ENCODE measurements around the gene ADRB1. TPM values are rescaled to one million over a fixed set of nuclear protein-coding genes. Genes with fewer than 3 reads are reported as not detected.
A peak's percentile ranks its signal among the peaks of the same experiment; 100 is the strongest.

Gene ADRB1
- 1 to 10 TPM in 2 of 3 donors, under 1 TPM in 1; 0.12 to 2.9 (median 2.1) TPM for total RNA-seq
- total RNA-seq (2013): 0.70 TPM

GRCh38 chr10:114043532-114044246 lies at the start of gene ADRB1:
Gene ADRB1, plus strand, starts transcription at chr10:114043866. Its CDS starts 267 bp downstream, at chr10:114044133.
- intact Hi-C loops (cut with micrococcal nuclease): no loop called here
- Mint-ChIP-seq H3K27me3 (ENCODE audit: low read depth in 2 of 2) (peaks cover 52 to 58% of the 10 kb centered on the region in 2 donors), H3K4me3 (peak within 1 kb of the TSS; percentile 85), H3K36me3 (no peaks in the 10 kb centered on the region), H3K27ac (peak within 1 kb of the TSS in 1 of 2 donors; percentile 61), H3K4me1 (peaks cover 18 to 19% of the 10 kb centered on the region in 2 donors), H3K9me3 (no peaks in the 10 kb centered on the region)
- 2% methylated on average over 90 of the region's 90 CpGs for WGBS (ENCODE audit: insufficient coverage)
- Histone ChIP-seq H3K36me3 (ENCODE audit: control insufficient read depth, insufficient read depth, low read length) (no peaks in the 10 kb centered on the region), H3K9me3 (ENCODE audit: control insufficient read depth, insufficient read depth, low read length) (no peaks in the 10 kb centered on the region), H3K4me1 (ENCODE audit: control insufficient read depth, insufficient read depth, low read length) (peaks cover 16% of the 10 kb centered on the region), H3K27me3 (ENCODE audit: control insufficient read depth, insufficient read depth, low read length) (peaks cover 31% of the 10 kb centered on the region), H3K27ac (ENCODE audit: low read length) (no peak within 1 kb of the TSS), H3K4me3 (ENCODE audit: low read length) (peak within 1 kb of the TSS; percentile 42)
- TF ChIP-seq CTCF (IDR thresholded peaks at IDR 0.05): no peak
- peak; percentile 31 to 75 (median 75) for ATAC-seq
- peak in 1 of 2 donors; percentile 58 for DNase-seq

GRCh38 chr10:113995201-113995600 lies 48.5 kb upstream of the ADRB1 start:
- Histone ChIP-seq H3K27ac (ENCODE audit: low read length) (no peak overlapping the region), H3K36me3 (ENCODE audit: control insufficient read depth, insufficient read depth, low read length) (no peaks in the 10 kb centered on the region), H3K4me1 (ENCODE audit: control insufficient read depth, insufficient read depth, low read length) (peaks cover 5% of the 10 kb centered on the region), H3K27me3 (ENCODE audit: control insufficient read depth, insufficient read depth, low read length) (no peaks in the 10 kb centered on the region), H3K4me3 (ENCODE audit: low read length) (no peak overlapping the region), H3K9me3 (ENCODE audit: control insufficient read depth, insufficient read depth, low read length) (no peaks in the 10 kb centered on the region)
- Mint-ChIP-seq H3K27me3 (ENCODE audit: low read depth in 2 of 2) (peaks cover 39 to 50% of the 10 kb centered on the region in 2 donors), H3K27ac (no peak overlapping the region), H3K36me3 (no peaks in the 10 kb centered on the region), H3K4me3 (no peak overlapping the region), H3K4me1 (peaks cover 9 to 10% of the 10 kb centered on the region in 2 donors), H3K9me3 (no peaks in the 10 kb centered on the region)
- TF ChIP-seq CTCF (IDR thresholded peaks at IDR 0.05): no peak
- DNase-seq (no peak), ATAC-seq (no peak)
- intact Hi-C loops (cut with micrococcal nuclease): no loop called here
- 96% methylated on average over 2 of the region's 2 CpGs for WGBS (ENCODE audit: insufficient coverage)

GRCh38 chr10:113997428-113997827 lies 46.2 kb upstream of the ADRB1 start:
- Mint-ChIP-seq H3K36me3 (no peaks in the 10 kb centered on the region), H3K27me3 (ENCODE audit: low read depth in 2 of 2) (peaks cover 27 to 39% of the 10 kb centered on the region in 2 donors)

More at GRCh38 chr10:113997428-113997827, 46.2 kb upstream of the ADRB1 start:
- H3K4me3 ChIP-seq (ENCODE audit: low read length): no peak overlapping the region
- peaks cover 9 to 16% of the 10 kb centered on the region in 2 donors for H3K4me1 Mint-ChIP-seq
- DNase-seq (no peak), ATAC-seq (no peak)
- H3K27ac ChIP-seq (ENCODE audit: low read length): no peak overlapping the region
- H3K9me3 Mint-ChIP-seq: no peaks in the 10 kb centered on the region
- H3K4me3 Mint-ChIP-seq: no peak overlapping the region
- no peaks in the 10 kb centered on the region for H3K36me3 ChIP-seq (ENCODE audit: control insufficient read depth, insufficient read depth, low read length)
- H3K27me3 ChIP-seq (ENCODE audit: control insufficient read depth, insufficient read depth, low read length): no peaks in the 10 kb centered on the region
- H3K9me3 ChIP-seq (ENCODE audit: control insufficient read depth, insufficient read depth, low read length): no peaks in the 10 kb centered on the region
- 72% methylated on average over 8 of the region's 8 CpGs for WGBS (ENCODE audit: insufficient coverage)
- no peak for TF ChIP-seq CTCF (IDR thresholded peaks at IDR 0.05)
- H3K27ac Mint-ChIP-seq: no peak overlapping the region
- intact Hi-C loops (cut with micrococcal nuclease): no loop called here
- no peaks in the 10 kb centered on the region for H3K4me1 ChIP-seq (ENCODE audit: control insufficient read depth, insufficient read depth, low read length)
